Lung (tissue), 12 donors: Measurements from ENCODE around the gene PTGDS. TPM values are rescaled to one million over a fixed set of nuclear protein-coding genes. Genes with fewer than 3 reads are reported as not detected.

Experiments used
- ATAC-seq: fragments of 200-7000 bp; cut with Tn5 transposase; one replicate; pipeline ENCODE4 v1.9.1; 2020; ENCODE audit warnings: moderate number of reproducible peaks; ENCODE audit not compliant: insufficient read depth, low FRiP score
- DNase-seq, 3 donors: peaks; one replicate each; pipeline ENCODE4 v3.0.0-alpha.2; 2013 to 2017
- H3K27ac ChIP-seq, 2 donors: one replicate each; pipeline ENCODE4 v1.5.1; 2013; ENCODE audit warnings: mild to moderate bottlenecking in 2 of 2, moderate library complexity in 2 of 2, control low read depth in 1 of 2, inconsistent platforms in 1 of 2, low read depth in 1 of 2, low read length in 1 of 2
- H3K27me3 ChIP-seq, 3 donors: one replicate each; pipeline ENCODE4 v1.5.1; 2013; ENCODE audit warnings: low read length in 2 of 3; ENCODE audit not compliant: control insufficient read depth in 3 of 3, insufficient read depth in 3 of 3
- H3K36me3 ChIP-seq, 4 donors: one replicate each; pipeline ENCODE4 v1.5.1; 2013; ENCODE audit warnings: low read length in 4 of 4, mild to moderate bottlenecking in 1 of 4, moderate library complexity in 1 of 4; ENCODE audit not compliant: control insufficient read depth in 4 of 4, insufficient read depth in 4 of 4
- H3K4me1 ChIP-seq, 5 donors: one replicate each; pipeline ENCODE4 v1.5.1; 2013; ENCODE audit warnings: low read length in 5 of 5, mild to moderate bottlenecking in 2 of 5, moderate library complexity in 1 of 5; ENCODE audit not compliant: control insufficient read depth in 5 of 5, insufficient read depth in 5 of 5
- H3K4me3 ChIP-seq: one replicate; pipeline ENCODE4 v1.5.1; 2013; ENCODE audit warnings: mild to moderate bottlenecking, control low read depth, moderate library complexity
- H3K9ac ChIP-seq, 2 donors: one replicate each; pipeline ENCODE4 v1.5.1; 2013; ENCODE audit warnings: low read length in 2 of 2, control low read depth in 1 of 2; ENCODE audit not compliant: insufficient read depth in 1 of 2
- H3K9me3 ChIP-seq, 4 donors: one replicate each; pipeline ENCODE4 v1.5.1; 2013; ENCODE audit warnings: low read length in 3 of 4, mild to moderate bottlenecking in 1 of 4, moderate library complexity in 1 of 4; ENCODE audit not compliant: control insufficient read depth in 4 of 4, insufficient read depth in 3 of 4
- CTCF ChIP-seq: IDR thresholded peaks from 2 replicates; pipeline ENCODE4 v1.5.1; 2012; ENCODE audit warnings: mild to moderate bottlenecking; ENCODE audit errors: control extremely low read depth, extremely low read depth
- WGBS, 2 donors: extraction: QIAGEN DNeasy Blood & Tissue Kit; methylation state at CpG; one replicate each; pipeline ENCODE4 v1.1.7; 2013; 5-methylcytosine and 5-hydroxymethylcytosine counted together
- polyA plus RNA-seq, 2 donors: library from polyadenylated mRNA; stranded (reverse); fragments of 200-250 nt; gene quantifications; one replicate each; pipeline ENCODE4 v1.2.1, GENCODE V29; 2013
- total RNA-seq, 2 donors: library from RNA; depleted of rRNA in 1 of 2; stranded (reverse); fragments of >200 nt in 1 of 2; gene quantifications; one replicate each; pipeline ENCODE4 v1.2.1, GENCODE V29; 2014 to 2021
- donor health status: control.
- donor health status: control.
- donor health status: Bipolar disorder and iron deficiency.
- donor health status: healthy.
- donor health status: DM: yes; HTN: yes; CAD: no.

Gene PTGDS
- total and polyA plus RNA-seq, 4 donors, result 19.4 to 159 (median 93.7) TPM

GRCh38 chr9:136944519-136945332 is 32.6 kb upstream of the PTGDS start, which contains the start of the genes C8G and FBXW5:
Gene C8G (plus strand): TSS chr9:136945243. CDS start chr9:136945321, 78 bp downstream.
Gene FBXW5 (minus strand): TSS chr9:136944738. CDS start chr9:136944083, 655 bp downstream.
- peaks cover 0 to 22% (median 10%) of the 10 kb centered on the region in 5 donors for H3K4me1 ChIP-seq
- peak; percentile 96 to 97 (median 97) for DNase-seq

GRCh38 chr9:136945333-136946227 is 31.7 kb upstream of the PTGDS start:
- ATAC-seq, result no peak
- no peak for TF ChIP-seq CTCF
- peaks cover 0 to 26% (median 14%) of the 10 kb centered on the region in 5 donors for H3K4me1 ChIP-seq

More at GRCh38 chr9:136944519-136945332, 32.6 kb upstream of the PTGDS start, which contains the start of the genes C8G and FBXW5:
- Histone ChIP-seq H3K27ac (peak within 1 kb of the TSS; percentile 84 to 97), H3K4me3 (peak within 1 kb of the TSS; percentile 86), H3K27me3 (no peaks in the 10 kb centered on the region), H3K9ac (peak within 1 kb of the TSS; percentile 9 to 55), H3K36me3 (peaks cover 2 to 37% (median 17%) of the 10 kb centered on the region in 4 donors), H3K9me3 (peaks cover 0 to 2% (median 0%) of the 10 kb centered on the region in 4 donors)
- peak; percentile 92 for ATAC-seq
- WGBS, 2 donors, result 4 to 8% methylated on average over 32 to 74 of the region's 74 CpGs
- peak; percentile 89 for TF ChIP-seq CTCF

GRCh38 chr9:136946228-136947027 is 30.9 kb upstream of the PTGDS start:
- TF ChIP-seq CTCF, result no peak
- peaks cover 0 to 26% (median 14%) of the 10 kb centered on the region in 5 donors for H3K4me1 ChIP-seq
- H3K36me3 ChIP-seq, result peaks cover 0 to 20% (median 10%) of the 10 kb centered on the region in 4 donors
- ATAC-seq (no peak), DNase-seq (no peak)
- H3K4me3 ChIP-seq, result no peak overlapping the region
- no peak overlapping the region for H3K27ac ChIP-seq
- H3K9ac ChIP-seq, result no peak overlapping the region
- 80 to 87% methylated on average over 27 of the region's 27 CpGs for WGBS, 2 donors
- H3K9me3 ChIP-seq, result peaks cover 0 to 2% (median 0%) of the 10 kb centered on the region in 4 donors
- no peaks in the 10 kb centered on the region for H3K27me3 ChIP-seq

More at GRCh38 chr9:136945333-136946227, 31.7 kb upstream of the PTGDS start:
- 84 to 90% methylated on average over 30 of the region's 30 CpGs for WGBS, 2 donors
- Histone ChIP-seq H3K27ac (no peak overlapping the region), H3K9ac (no peak overlapping the region), H3K4me3 (no peak overlapping the region), H3K9me3 (peaks cover 0 to 2% (median 0%) of the 10 kb centered on the region in 4 donors), H3K36me3 (peaks cover 0 to 28% (median 14%) of the 10 kb centered on the region in 4 donors), H3K27me3 (no peaks in the 10 kb centered on the region)
- DNase-seq, result no peak
